OCI-LY3 (cell line): Measurements from ENCODE around the gene PRRC2A.

ENCODE experiments used
- H2AFZ ChIP-seq: fragments of 200-600, 300-600 bp; shearing (Covaris generic); 2 replicates; pipeline ENCODE4 v1.6.0; 2014; ENCODE audit warnings: antibody characterized with exemption, low read depth, low read length
- H3K27ac ChIP-seq: fragments of 200-600, 300-600 bp; sonication (generic); 2 replicates; pipeline ENCODE4 v1.5.1; 2014; ENCODE audit warnings: mild to moderate bottlenecking, low read length, moderate library complexity, mixed read lengths
- H3K27me3 ChIP-seq: fragments of 200-600, 300-600 bp; sonication (generic); 2 replicates; pipeline ENCODE4 v1.6.1; 2014; ENCODE audit warnings: low read depth, low read length, mixed read lengths
- H3K36me3 ChIP-seq: fragments of 200-600, 300-600 bp; sonication (generic); replicated peaks from 2 replicates; pipeline ENCODE3; 2014; ENCODE audit warnings: low read depth, low read length, mixed read lengths
- H3K4me1 ChIP-seq: fragments of 300-600, 200-600 bp; sonication (generic); 2 replicates; pipeline ENCODE4 v1.6.1; 2014; ENCODE audit warnings: low read length, mixed read lengths
- H3K4me2 ChIP-seq: fragments of 200-600, 300-600 bp; sonication (generic); 2 replicates; pipeline ENCODE4 v1.6.1; 2014; ENCODE audit warnings: low read length, mixed read lengths
- H3K4me3 ChIP-seq: fragments of 300-600, 200-600 bp; sonication (generic); 2 replicates; pipeline ENCODE4 v1.5.1; 2014; ENCODE audit warnings: antibody characterized with exemption, mild to moderate bottlenecking, low read length, moderate library complexity
- H3K79me2 ChIP-seq: fragments of 300-600, 200-600 bp; shearing (Covaris generic); 2 replicates; pipeline ENCODE4 v1.6.1; 2014; ENCODE audit warnings: mild to moderate bottlenecking, low read length, mixed read lengths
- H3K9ac ChIP-seq: fragments of 300-600, 200-600 bp; shearing (Covaris generic); 2 replicates; pipeline ENCODE4 v1.6.0; 2014; ENCODE audit warnings: mild to moderate bottlenecking, low read length, moderate library complexity
- H3K9me3 ChIP-seq: fragments of 200-600, 300-600 bp; shearing (Covaris generic); 2 replicates; pipeline ENCODE4 v1.6.1; 2014; ENCODE audit warnings: low read length, mixed read lengths; ENCODE audit not compliant: insufficient read depth
- H4K20me1 ChIP-seq: fragments of 200-600, 300-600 bp; sonication (generic); 2 replicates; pipeline ENCODE4 v1.6.1; 2016; ENCODE audit warnings: low read length, mixed read lengths; ENCODE audit not compliant: insufficient read depth
- CTCF ChIP-seq: fragments of 200-600, 300-600 bp; sonication (generic); IDR thresholded peaks from 2 replicates; pipeline ENCODE4 v1.5.1; 2014; ENCODE audit warnings: antibody characterized with exemption, low read length, low read depth
- EZH2phosphoT487 ChIP-seq: fragments of 200-600 bp; shearing (Covaris generic); IDR thresholded peaks from 2 replicates; pipeline ENCODE4 v1.6.1; 2018; ENCODE audit warnings: antibody characterized with exemption, mixed run types, low read depth

Gene PRRC2A

GRCh38 chr6:31655349-31656237 lies 35.1 kb downstream of the PRRC2A start, which contains the start of gene APOM:
Gene APOM (plus strand): TSS chr6:31655894. CDS start chr6:31655967, 73 bp downstream.
- Histone ChIP-seq H3K9ac (no peak within 1 kb of the TSS), H3K27ac (no peak within 1 kb of the TSS), H3K4me2 (no peak within 1 kb of the TSS)

GRCh38 chr6:31657406-31658157 lies 37.1 kb downstream of the PRRC2A start:
- no peak overlapping the region for H3K4me3 ChIP-seq
- TF ChIP-seq CTCF (no peak), EZH2phosphoT487 (no peak)
- H3K27me3 ChIP-seq = no peaks in the 10 kb centered on the region
- H4K20me1 ChIP-seq = no peaks in the 10 kb centered on the region
- no peak overlapping the region for H2AFZ ChIP-seq
- H3K79me2 ChIP-seq = peaks cover 25% of the 10 kb centered on the region
- H3K4me1 ChIP-seq = peaks cover 28% of the 10 kb centered on the region
- no peak overlapping the region for H3K27ac ChIP-seq
- no peak overlapping the region for H3K4me2 ChIP-seq
- H3K9me3 ChIP-seq = no peaks in the 10 kb centered on the region
- no peak overlapping the region for H3K9ac ChIP-seq
- peaks cover 7% of the 10 kb centered on the region for H3K36me3 ChIP-seq

More at GRCh38 chr6:31655349-31656237, 35.1 kb downstream of the PRRC2A start, which contains the start of gene APOM:
- no peak within 1 kb of the TSS for H3K4me3 ChIP-seq
- H3K36me3 ChIP-seq = no peaks in the 10 kb centered on the region
- TF ChIP-seq EZH2phosphoT487 (no peak), CTCF (no peak)
- no peak within 1 kb of the TSS for H2AFZ ChIP-seq
- H3K27me3 ChIP-seq = no peaks in the 10 kb centered on the region
- H3K4me1 ChIP-seq = peaks cover 17% of the 10 kb centered on the region
- H4K20me1 ChIP-seq = peaks cover 2% of the 10 kb centered on the region; the same call in 1 of the 2 replicates
- H3K9me3 ChIP-seq = no peaks in the 10 kb centered on the region
- peaks cover 40% of the 10 kb centered on the region for H3K79me2 ChIP-seq

- no peak overlapping the region for H3K4me3 ChIP-seq
- H3K4me2 ChIP-seq = no peak overlapping the region
- H3K36me3 ChIP-seq = peaks cover 8% of the 10 kb centered on the region
- H3K9me3 ChIP-seq = no peaks in the 10 kb centered on the region
- H3K27me3 ChIP-seq = no peaks in the 10 kb centered on the region
- H4K20me1 ChIP-seq = no peaks in the 10 kb centered on the region
- TF ChIP-seq EZH2phosphoT487 (no peak), CTCF (no peak)
- peaks cover 28% of the 10 kb centered on the region for H3K4me1 ChIP-seq
- no peak overlapping the region for H3K27ac ChIP-seq
- no peak overlapping the region for H2AFZ ChIP-seq
- H3K9ac ChIP-seq = no peak overlapping the region
- H3K79me2 ChIP-seq = peaks cover 24% of the 10 kb centered on the region
Measured at GRCh38 chr6:31658158-31658688, 37.7 kb downstream of the PRRC2A start.
